GM18502 (cell line): Measurements from ENCODE around the gene ZXDA.

ENCODE experiments used
- ATAC-seq: cut with Tn5 transposase; IDR thresholded peaks from one replicate; pipeline ENCODE4 v1.9.1; 2021; ENCODE audit warnings: mild to moderate bottlenecking; ENCODE audit not compliant: unreplicated experiment, poor library complexity

Gene ZXDA

DNA sequence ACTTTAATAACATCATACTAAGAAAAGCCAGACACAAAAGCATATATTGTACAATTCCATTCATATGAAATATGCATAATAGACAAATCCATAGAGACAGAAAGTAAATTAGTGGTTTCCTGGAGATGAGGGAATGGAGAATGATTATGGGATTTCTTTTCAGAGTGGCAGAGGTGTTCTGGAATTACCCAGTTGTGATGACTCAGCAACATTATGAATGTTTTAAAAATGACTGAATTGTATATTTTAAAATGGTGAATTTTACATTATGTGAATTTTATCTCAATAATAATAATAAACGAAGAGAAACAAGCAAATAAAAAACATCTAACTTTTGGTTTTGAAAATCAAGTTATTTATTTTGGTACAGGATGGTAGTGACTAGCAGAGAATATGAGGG lies 11.2 kb downstream of the ZXDA start:
- no peak for ATAC-seq

DNA sequence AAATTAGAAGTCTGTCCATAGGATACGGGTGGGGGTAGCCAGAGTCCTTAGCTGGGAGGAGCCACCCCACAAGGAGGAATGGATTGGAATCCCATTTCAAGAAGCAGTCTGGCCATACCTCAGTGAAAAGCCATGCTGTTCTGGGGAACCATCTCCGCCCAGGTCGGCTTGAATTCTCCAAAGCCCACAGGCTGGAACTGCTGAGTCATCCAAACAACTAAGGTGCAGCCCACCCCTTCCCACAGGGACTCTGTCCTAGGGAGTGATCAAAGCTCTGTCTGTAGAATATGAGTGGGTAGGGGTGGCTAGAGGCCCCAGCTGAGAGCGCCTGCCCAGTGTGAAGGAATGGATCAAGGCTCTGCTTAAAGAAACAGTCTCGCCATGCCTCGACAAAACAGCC lies 38.8 kb downstream of the ZXDA start:
- no peak for ATAC-seq
